Activated naive CD4-positive, alpha-beta T cell treated with anti-CD3 and anti-CD28 coated beads, Interleukin-2, amount 50 U/mL, for 16 hours (primary cell): ENCODE data around the gene PXDN.

Experiments
- DNase-seq: peaks from one replicate; pipeline ENCODE4 v3.0.0-alpha.2; 2020

The PXDN gene

DNA sequence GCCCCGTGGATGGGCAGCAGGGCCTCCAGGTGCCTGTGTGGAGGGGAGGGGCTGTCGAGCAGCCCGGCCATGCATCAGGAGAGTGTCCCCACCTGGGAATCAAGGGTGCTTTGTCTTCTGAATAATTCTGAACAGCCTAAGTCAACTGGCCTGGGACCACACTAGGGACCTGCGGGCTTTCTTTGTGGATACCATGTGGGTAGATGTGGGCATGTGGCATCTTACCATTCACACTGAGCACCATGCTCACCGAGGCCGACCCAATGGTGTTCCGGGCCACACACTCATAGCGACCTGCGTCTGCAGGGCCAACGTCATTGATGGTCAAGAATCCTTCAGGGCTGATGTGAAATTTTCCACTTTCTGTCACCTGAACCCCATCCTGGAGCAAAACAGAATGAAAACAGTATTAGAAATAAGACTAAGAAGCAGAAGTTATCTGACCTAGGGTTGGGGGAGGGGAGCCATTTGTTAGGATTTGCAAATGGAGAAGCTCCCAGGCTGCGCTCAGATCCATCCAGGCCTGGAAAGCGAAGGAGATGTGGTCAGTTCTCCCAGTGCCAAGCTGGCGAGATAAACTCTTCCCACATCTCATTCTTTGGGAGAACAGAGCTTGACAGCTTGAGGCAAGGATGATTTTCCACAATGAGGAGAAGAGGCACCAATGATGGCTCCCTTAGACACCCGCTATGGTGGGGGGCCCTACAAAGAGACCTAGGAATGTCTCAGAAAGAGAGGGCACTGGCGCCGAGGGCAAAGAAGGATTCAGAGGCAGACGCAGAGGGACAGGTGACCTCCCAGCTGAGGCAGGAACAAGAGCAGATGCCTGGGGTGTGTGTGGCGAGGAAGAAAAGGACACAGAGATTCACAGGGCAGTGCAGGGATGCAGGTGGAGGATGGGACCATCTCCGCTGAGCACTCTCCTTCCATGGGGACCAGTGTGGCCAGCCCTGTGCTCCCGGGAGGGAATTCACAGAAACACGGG lies 83.4 kb downstream of the PXDN start:
- no peak for DNase-seq

DNA sequence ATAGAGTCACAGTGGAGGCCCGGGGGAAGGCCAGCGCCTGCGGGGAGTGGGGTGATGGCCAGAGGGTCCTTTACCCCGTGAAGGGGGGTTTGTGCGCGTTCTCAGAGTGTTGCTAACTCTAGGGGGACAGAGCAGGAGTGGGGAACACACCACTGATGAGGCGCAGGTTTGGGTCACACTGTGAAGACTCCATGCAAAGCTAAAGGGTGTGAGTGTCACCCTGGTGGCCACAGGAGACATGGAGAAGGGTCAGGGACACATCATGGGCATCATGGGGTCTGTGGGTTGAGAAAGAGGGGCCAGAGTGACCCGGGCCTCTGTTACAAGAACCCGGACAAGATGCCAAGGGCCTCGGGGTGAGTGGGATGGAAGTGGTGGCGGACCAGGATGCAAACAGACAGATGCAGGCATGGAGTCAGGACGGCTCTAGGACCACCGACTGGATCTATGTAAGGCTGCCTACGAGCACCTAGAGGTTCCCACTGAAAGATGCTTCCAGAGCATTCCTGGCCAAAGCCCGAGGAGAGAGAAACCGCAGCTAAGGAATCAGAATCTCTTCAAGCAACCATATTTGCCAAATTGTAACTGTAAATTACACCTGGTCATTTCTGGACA lies 84.3 kb downstream of the PXDN start:
- DNase-seq = no peak

GRCh38 chr2:1658394-1659151 lies 85.7 kb downstream of the PXDN start:
- DNase-seq = no peak

- DNase-seq = no peak
Observed at GRCh38 chr2:1656961-1657841, 87.1 kb downstream of the PXDN start.

DNA sequence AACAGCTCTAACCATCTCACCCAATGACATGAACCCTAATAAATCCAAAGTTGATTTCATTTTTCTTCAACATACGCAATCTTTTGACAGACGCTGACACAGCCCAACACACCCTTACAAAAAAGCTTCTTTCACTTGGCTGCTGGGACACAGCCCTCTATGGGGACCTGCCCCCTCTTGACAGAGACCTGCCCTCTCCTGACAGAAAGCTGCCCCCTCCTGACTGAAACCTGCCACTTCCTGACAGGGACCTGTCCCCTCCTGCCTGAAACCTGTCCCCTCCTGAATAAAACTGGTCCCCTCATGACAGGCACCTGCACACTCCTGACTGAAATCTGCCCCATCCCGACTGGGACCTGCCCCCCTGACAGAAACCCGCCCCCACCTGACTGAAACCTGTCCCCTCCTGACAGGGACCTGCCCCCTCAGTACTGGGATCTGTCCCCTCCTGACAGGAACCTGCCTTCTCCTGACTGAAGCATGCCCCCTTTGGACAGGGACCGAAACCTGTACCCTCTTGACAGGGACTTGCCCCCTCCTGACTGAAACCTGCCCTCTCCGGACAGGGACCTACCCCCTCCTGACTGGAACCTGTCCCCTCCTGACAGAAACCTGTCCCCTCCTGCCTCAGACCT lies 87.9 kb downstream of the PXDN start:
- DNase-seq = no peak

- DNase-seq = no peak
Observed at GRCh38 chr2:1655461-1655860, 88.9 kb downstream of the PXDN start.

GRCh38 chr2:1654696-1655374 lies 89.5 kb downstream of the PXDN start:
- no peak for DNase-seq

GRCh38 chr2:1653956-1654695 lies 90.2 kb downstream of the PXDN start:
- DNase-seq = no peak

GRCh38 chr2:1652034-1652790 lies 92.1 kb downstream of the PXDN start:
- DNase-seq = no peak

GRCh38 chr2:1651121-1652033 lies 92.9 kb downstream of the PXDN start:
- no peak for DNase-seq

DNA sequence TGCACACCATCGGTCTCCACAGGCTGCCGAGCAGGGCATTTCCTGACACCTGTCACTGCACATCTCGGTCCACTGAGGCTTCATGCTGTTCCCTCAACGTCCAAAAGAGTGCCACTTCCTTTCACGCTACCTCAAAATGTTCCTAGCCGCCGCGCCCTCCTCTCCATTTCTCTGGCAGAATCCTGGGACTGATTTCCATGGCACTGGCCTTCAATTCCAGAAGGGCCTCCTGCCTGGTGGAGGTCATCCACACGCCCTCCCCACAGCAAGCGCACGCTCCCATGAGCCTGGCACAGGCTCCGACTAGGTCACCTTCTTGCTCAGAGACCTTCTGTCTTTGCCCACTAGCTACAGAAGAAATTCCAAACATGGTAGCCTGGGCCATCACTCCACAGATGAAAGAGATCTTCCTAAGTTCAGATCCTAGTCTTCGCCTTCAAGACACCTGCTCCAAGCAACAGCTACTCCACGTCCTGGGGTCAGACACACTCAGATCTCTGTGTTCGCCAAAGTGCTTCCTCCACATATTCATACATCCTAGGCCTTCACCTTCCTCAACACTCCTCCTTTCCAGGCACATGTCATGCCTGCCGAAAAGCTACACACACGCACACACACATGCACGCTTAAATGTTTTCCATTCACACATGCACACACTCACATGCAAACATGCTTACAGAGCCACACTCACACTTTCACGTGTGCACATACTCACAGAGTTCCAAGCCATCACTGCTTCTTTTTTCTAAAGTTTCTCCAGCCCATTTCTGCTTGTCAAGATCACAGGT lies 94.0 kb downstream of the PXDN start:
- no peak for DNase-seq

- no peak for DNase-seq
Observed at GRCh38 chr2:1649103-1650084, 94.9 kb downstream of the PXDN start.

GRCh38 chr2:1648241-1649102 lies 95.8 kb downstream of the PXDN start:
- no peak for DNase-seq

DNA sequence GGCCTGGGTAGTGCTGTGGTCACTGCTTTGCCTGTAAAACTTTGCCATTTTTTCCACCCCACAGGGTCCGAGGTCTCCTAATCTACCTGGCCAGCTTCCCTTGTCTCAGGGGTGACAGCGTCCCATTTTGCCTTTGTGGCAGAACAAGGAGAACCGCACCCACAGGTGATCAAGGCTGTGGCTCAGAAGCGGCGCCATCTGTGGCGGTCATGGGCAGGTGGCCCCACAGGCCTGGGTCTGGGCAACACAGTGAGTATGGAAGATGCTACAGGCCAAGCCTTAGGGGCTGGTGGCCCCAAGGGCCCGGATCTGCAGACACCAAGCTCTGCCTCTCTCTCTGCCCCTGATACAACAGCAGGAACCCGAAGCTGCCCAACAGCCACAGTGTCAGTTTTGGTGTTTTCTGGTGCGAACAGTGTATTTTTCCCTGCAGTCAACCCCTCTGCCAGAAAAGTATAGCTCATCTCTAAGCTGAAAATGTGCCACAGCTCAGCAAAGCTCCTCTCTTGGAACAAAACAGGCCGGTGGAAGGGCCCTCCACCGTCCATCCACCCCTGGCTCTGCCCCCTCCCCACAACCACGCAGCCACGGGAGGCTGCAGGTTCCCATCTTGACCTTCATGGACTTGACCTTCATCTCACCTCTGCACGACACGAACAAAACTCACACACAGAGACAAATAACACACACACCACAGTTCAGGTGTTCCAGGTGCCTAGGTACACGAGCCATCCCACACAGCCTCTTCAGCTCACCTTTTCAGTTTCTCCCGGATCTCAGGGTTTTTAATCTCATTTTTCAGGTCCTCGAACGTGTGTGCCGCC lies 96.7 kb downstream of the PXDN start:
- DNase-seq = no peak
